T-cell (primary cell): ENCODE measurements around the gene GALNT11. TPM values are rescaled to one million over a fixed set of nuclear protein-coding genes. Genes with fewer than 3 reads are reported as not detected.

Source experiments
- ATAC-seq, 4 experiments: fragments of 200-7000 bp in 3 of 4; fragments of 150-1000 bp in 1 of 4; cut with Tn5 transposase; replicated peaks in 1 of 4; 1 replicate in 3 of 4; 2 replicates in 1 of 4; pipeline ENCODE4 v1.10.0; 2021; ENCODE audit warnings: moderate library complexity in 3 of 4, mild to moderate bottlenecking in 2 of 4, moderate number of reproducible peaks in 1 of 4
- CTCF ChIA-PET, 2 donors: fragments of 300-600 bp; sonication (Branson Sonifier 250); formaldehyde crosslinking; loops; one replicate each; lab custom pipeline; 2022; ENCODE audit warnings: antibody characterized with exemption in 2 of 2; lab: Charles Lee
- POLR2A ChIA-PET, 2 donors: fragments of 300-600 bp; sonication (Branson Sonifier 250); formaldehyde crosslinking; loops; one replicate each; lab custom pipeline; 2022; ENCODE audit warnings: antibody characterized with exemption in 2 of 2; lab: Charles Lee
- DNase-seq, 35 experiments: peaks; one replicate each; pipeline versions ENCODE4 v3.0.0 to v3.0.0-alpha.2; 2013 to 2023
- H3K27ac ChIP-seq: one replicate; pipeline ENCODE4 v1.5.1; 2013; ENCODE audit warnings: low read length
- H3K27me3 ChIP-seq, 2 experiments: replicated peaks in 1 of 2; 1 replicate in 1 of 2; 2 replicates in 1 of 2; pipeline versions ENCODE4 v1.6.1 to v1.7.0; 2013; ENCODE audit warnings: low read length in 1 of 2, mixed read lengths in 1 of 2; ENCODE audit not compliant: control insufficient read depth in 2 of 2, insufficient read depth in 2 of 2; ENCODE audit errors: extremely low read depth in 1 of 2
- H3K36me3 ChIP-seq, 2 donors: 1 replicate in 1 of 2; 2 replicates in 1 of 2; pipeline versions ENCODE4 v1.6.1 to v1.7.0; 2013; ENCODE audit warnings: low read length in 1 of 2; ENCODE audit not compliant: control insufficient read depth in 2 of 2, insufficient read depth in 1 of 2; ENCODE audit errors: extremely low read depth in 1 of 2
- H3K4me1 ChIP-seq, 2 experiments: 1 replicate in 1 of 2; 2 replicates in 1 of 2; pipeline versions ENCODE4 v1.6.1 to v1.7.0; 2013; ENCODE audit warnings: low read length in 2 of 2, mixed read lengths in 1 of 2; ENCODE audit not compliant: insufficient read depth in 2 of 2, control insufficient read depth in 1 of 2; ENCODE audit errors: extremely low read depth in 1 of 2
- H3K4me3 ChIP-seq, 2 donors: 1 replicate in 1 of 2; 2 replicates in 1 of 2; pipeline versions ENCODE4 v1.5.1 to v1.7.0; 2013; ENCODE audit warnings: mild to moderate bottlenecking in 2 of 2, low read length in 1 of 2, moderate library complexity in 1 of 2; ENCODE audit not compliant: control insufficient read depth in 1 of 2; ENCODE audit errors: extremely low read depth in 1 of 2
- H3K9me3 ChIP-seq: 2 replicates; pipeline ENCODE4 v1.7.0; 2013
- H3K27ac Mint-ChIP-seq, 2 donors: one replicate each; pipeline ENCODE4 v1.8.0; 2020 to 2021; ENCODE audit warnings: mild to moderate bottlenecking in 2 of 2, mixed read lengths in 2 of 2
- H3K27me3 Mint-ChIP-seq, 2 donors: one replicate each; pipeline ENCODE4 v1.8.0; 2021 to 2022; ENCODE audit warnings: mixed read lengths in 2 of 2
- H3K36me3 Mint-ChIP-seq: one replicate; pipeline ENCODE4 v1.8.0; 2021; ENCODE audit warnings: mixed read lengths
- H3K4me1 Mint-ChIP-seq, 3 donors: one replicate each; pipeline ENCODE4 v1.8.0; 2020 to 2022; ENCODE audit warnings: mixed read lengths in 3 of 3, mild to moderate bottlenecking in 1 of 3
- H3K4me3 Mint-ChIP-seq, 3 donors: one replicate each; pipeline ENCODE4 v1.8.0; 2020 to 2022; ENCODE audit warnings: mild to moderate bottlenecking in 3 of 3, mixed read lengths in 3 of 3, moderate library complexity in 3 of 3
- H3K9me3 Mint-ChIP-seq, 3 donors: one replicate each; pipeline ENCODE4 v1.8.0; 2020 to 2022; ENCODE audit warnings: mixed read lengths in 3 of 3
- WGBS: methylation state at CpG from one replicate; pipeline ENCODE4 v1.1.5; 2013; ENCODE audit warnings: missing lambda C conversion rate; ENCODE audit not compliant: insufficient coverage; 5-methylcytosine and 5-hydroxymethylcytosine counted together
- total RNA-seq, 35 experiments: library from RNA in 6 of 35; stranded (reverse) in 6 of 35; fragments of 120-200 nt in 1 of 35; gene quantifications; one replicate each; pipeline versions ENCODE4 v1.2.1 to v1.2.4 and lab custom pipeline; 2013 to 2026

The GALNT11 gene
- total RNA-seq, 5 donors from 2014 or later (not counting 1 experiment from before 2014, with no cell fraction given): 20.4 to 28.2 (median 24.0) TPM

DNA sequence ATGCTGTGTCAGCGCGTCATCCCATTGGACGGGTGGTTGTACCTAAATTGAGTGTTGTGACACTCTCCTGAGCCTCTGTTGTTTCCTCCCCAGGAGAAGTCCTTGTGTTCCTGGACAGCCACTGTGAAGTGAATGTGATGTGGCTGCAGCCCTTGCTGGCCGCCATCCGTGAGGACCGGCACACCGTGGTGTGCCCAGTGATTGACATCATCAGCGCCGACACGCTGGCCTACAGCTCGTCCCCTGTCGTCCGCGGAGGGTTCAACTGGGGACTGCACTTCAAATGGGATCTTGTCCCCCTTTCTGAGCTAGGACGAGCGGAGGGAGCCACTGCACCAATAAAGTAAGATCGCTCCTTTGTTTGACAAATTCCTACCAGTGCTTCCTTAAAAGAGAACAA lies 82.5 kb downstream of the GALNT11 start:
- Mint-ChIP-seq H3K9me3 (no peaks in the 10 kb centered on the region), H3K4me1 (peaks cover 5 to 7% (median 6%) of the 10 kb centered on the region in 3 donors), H3K27ac (no peak overlapping the region), H3K36me3 (peaks cover 43% of the 10 kb centered on the region), H3K4me3 (no peak overlapping the region), H3K27me3 (no peaks in the 10 kb centered on the region)
- DNase-seq (no peak), ATAC-seq (no peak)
- no peaks in the 10 kb centered on the region for H3K27me3 ChIP-seq
- no peak overlapping the region for H3K27ac ChIP-seq
- H3K36me3 ChIP-seq: peaks cover 13 to 40% of the 10 kb centered on the region in 2 donors
- WGBS: 95% methylated on average over 10 of the region's 17 CpGs
- H3K4me1 ChIP-seq: peaks cover 0 to 2% of the 10 kb centered on the region in 2 experiments
- H3K9me3 ChIP-seq: no peaks in the 10 kb centered on the region
- CTCF ChIA-PET: no interaction called here
- no peak overlapping the region for H3K4me3 ChIP-seq
- POLR2A ChIA-PET: interaction anchor here in 1 of 2 donors (0.5 kb wide), 1 partner anchor 51 kb away, joined by 6 read pairs; no protein-coding TSS in a partner anchor

- Mint-ChIP-seq H3K4me3 (no peak overlapping the region), H3K4me1 (peaks cover 5 to 7% (median 6%) of the 10 kb centered on the region in 3 donors), H3K36me3 (peaks cover 46% of the 10 kb centered on the region), H3K27me3 (no peaks in the 10 kb centered on the region), H3K9me3 (no peaks in the 10 kb centered on the region), H3K27ac (no peak overlapping the region)
- Histone ChIP-seq H3K27me3 (no peaks in the 10 kb centered on the region), H3K4me3 (no peak overlapping the region), H3K9me3 (no peaks in the 10 kb centered on the region), H3K36me3 (peaks cover 13 to 39% of the 10 kb centered on the region in 2 donors), H3K27ac (no peak overlapping the region), H3K4me1 (peaks cover 0 to 2% of the 10 kb centered on the region in 2 experiments)
- ATAC-seq (no peak), DNase-seq (no peak)
- ChIA-PET CTCF (interaction anchor here in 1 of 2 donors (0.6 kb wide), 1 partner anchor 1409 kb away, joined by 6 read pairs; no protein-coding TSS in a partner anchor), POLR2A (interaction anchor here in 1 of 2 donors (0.5 kb wide), 1 partner anchor 52 kb away, joined by 6 read pairs; no protein-coding TSS in a partner anchor)
- 100% methylated on average over 1 of the region's 7 CpGs for WGBS
Measured at GRCh38 chr7:152108359-152108758, 82.9 kb downstream of the GALNT11 start.

DNA sequence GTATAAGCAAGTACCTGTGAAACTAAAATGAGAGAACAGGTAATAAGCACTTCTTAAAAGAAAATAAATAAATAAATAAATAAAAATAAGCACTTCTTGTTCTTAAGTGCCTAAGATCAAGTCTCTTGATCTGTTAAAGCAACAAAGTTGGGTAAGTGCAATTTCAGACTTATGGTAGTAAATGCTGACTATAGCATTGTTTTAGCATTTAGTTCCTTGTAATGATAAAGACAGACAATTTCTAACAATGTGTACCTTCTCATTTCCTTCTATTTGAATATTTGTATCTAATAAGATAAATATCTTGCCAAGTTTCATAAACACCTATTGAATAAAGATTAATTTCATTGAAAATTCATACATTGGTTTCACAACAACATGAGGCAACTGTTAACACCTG lies 87.4 kb downstream of the GALNT11 start:
- DNase-seq (no peak), ATAC-seq (no peak)
- H3K27ac Mint-ChIP-seq: no peak overlapping the region
- H3K27me3 Mint-ChIP-seq: no peaks in the 10 kb centered on the region
- Histone ChIP-seq H3K9me3 (no peaks in the 10 kb centered on the region), H3K36me3 (peaks cover 5 to 44% of the 10 kb centered on the region in 2 donors), H3K27me3 (no peaks in the 10 kb centered on the region), H3K27ac (no peak overlapping the region), H3K4me3 (no peak overlapping the region), H3K4me1 (peaks cover 0 to 2% of the 10 kb centered on the region in 2 experiments)
- H3K36me3 Mint-ChIP-seq: peaks cover 42% of the 10 kb centered on the region
- peaks cover 5 to 7% (median 6%) of the 10 kb centered on the region in 3 donors for H3K4me1 Mint-ChIP-seq
- POLR2A ChIA-PET: no interaction called here
- no peaks in the 10 kb centered on the region for H3K9me3 Mint-ChIP-seq
- CTCF ChIA-PET: interaction anchor here in 1 of 2 donors (0.7 kb wide), 1 partner anchor 102 kb away, joined by 3 read pairs; no protein-coding TSS in a partner anchor
- no peak overlapping the region for H3K4me3 Mint-ChIP-seq

DNA sequence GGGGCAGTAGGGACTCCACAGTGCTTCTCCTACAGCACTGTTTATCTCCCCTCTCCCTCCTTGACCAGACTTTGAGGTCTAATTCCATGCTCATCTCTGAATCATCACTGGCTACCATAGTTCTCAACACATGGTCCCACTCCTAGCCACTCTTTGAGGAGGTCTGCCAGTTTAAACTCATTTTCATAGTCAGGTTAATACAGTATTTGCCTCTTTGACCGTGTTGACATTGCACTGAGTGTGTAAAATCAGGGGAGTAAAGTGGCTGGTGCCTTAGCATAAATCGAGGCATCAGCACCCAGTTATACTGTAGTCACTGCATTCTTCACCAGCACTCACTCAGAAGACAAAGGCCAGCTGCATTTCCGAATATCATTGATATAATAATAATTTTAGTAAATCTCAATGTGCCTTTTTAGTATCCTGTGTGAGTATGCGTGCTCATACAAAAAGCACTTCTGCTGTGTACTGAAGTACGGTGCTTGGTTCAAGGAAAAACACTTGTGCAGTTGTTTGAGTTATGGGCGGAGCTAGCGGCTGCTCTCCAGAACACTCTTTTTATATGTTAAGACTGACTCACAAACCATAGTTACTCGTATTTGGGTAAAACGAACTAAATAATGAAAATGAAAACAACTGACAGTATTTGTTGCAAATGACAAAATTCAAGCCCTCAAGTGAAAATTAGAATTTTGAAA lies 89.7 kb downstream of the GALNT11 start:
- H3K36me3 Mint-ChIP-seq: peaks cover 51% of the 10 kb centered on the region
- H3K9me3 Mint-ChIP-seq: no peaks in the 10 kb centered on the region
- Histone ChIP-seq H3K4me1 (no peaks in the 10 kb centered on the region), H3K27me3 (no peaks in the 10 kb centered on the region), H3K9me3 (no peaks in the 10 kb centered on the region), H3K27ac (no peak overlapping the region), H3K36me3 (peaks cover 3 to 59% of the 10 kb centered on the region in 2 donors), H3K4me3 (no peak overlapping the region)
- no peak for DNase-seq
- ATAC-seq: no peak
- WGBS: 92% methylated on average over 2 of the region's 9 CpGs
- H3K4me1 Mint-ChIP-seq: no peaks in the 10 kb centered on the region
- POLR2A ChIA-PET: no interaction called here
- H3K4me3 Mint-ChIP-seq: no peak overlapping the region
- H3K27me3 Mint-ChIP-seq: no peaks in the 10 kb centered on the region
- CTCF ChIA-PET: interaction anchor here in 1 of 2 donors (0.8 kb wide), 1 partner anchor 35 kb away, joined by 3 read pairs; no protein-coding TSS in a partner anchor
- no peak overlapping the region for H3K27ac Mint-ChIP-seq

DNA sequence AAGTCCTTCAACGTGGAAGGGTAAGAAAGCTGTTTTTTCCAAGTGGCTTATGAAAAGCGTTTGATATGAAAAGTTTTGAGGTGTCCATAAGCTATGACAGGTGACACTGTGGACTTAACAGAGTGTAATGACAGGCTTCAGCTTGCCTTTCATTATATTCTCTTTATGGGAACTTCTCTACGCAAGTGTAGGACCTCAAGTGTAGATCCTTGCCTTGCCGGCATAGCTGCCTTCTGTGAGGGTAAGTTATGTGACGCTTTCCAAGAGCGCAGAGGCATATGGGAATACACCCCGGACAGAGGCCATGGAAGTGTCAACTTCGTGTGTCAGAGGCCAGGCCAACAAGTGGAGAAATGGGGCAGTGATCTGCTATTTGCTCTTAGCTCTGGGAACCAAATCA lies 91.9 kb downstream of the GALNT11 start:
- no peak overlapping the region for H3K27ac ChIP-seq
- H3K4me1 Mint-ChIP-seq: peaks cover 8 to 11% (median 11%) of the 10 kb centered on the region in 3 donors
- no peaks in the 10 kb centered on the region for H3K9me3 ChIP-seq
- DNase-seq: no peak
- H3K27me3 ChIP-seq: no peaks in the 10 kb centered on the region
- no peak overlapping the region for H3K4me3 ChIP-seq
- peaks cover 60% of the 10 kb centered on the region for H3K36me3 Mint-ChIP-seq
- no peaks in the 10 kb centered on the region for H3K27me3 Mint-ChIP-seq
- WGBS: 90% methylated on average over 7 of the region's 8 CpGs
- H3K36me3 ChIP-seq: peaks cover 9 to 69% of the 10 kb centered on the region in 2 donors
- ChIA-PET CTCF (interaction anchor here in 1 of 2 donors (0.6 kb wide), 1 partner anchor 39 kb away, joined by 3 read pairs; no protein-coding TSS in a partner anchor), POLR2A (interaction anchor here in 1 of 2 donors (0.7 kb wide), 1 partner anchor 38 kb away, joined by 3 read pairs; no protein-coding TSS in a partner anchor)
- H3K9me3 Mint-ChIP-seq: no peaks in the 10 kb centered on the region
- no peak for ATAC-seq
- H3K4me1 ChIP-seq: peaks cover 0 to 3% of the 10 kb centered on the region in 2 experiments
- H3K4me3 Mint-ChIP-seq: no peak overlapping the region
- no peak overlapping the region for H3K27ac Mint-ChIP-seq

- Mint-ChIP-seq H3K36me3 (peaks cover 70% of the 10 kb centered on the region), H3K27me3 (no peaks in the 10 kb centered on the region)
- 100% methylated on average over 1 of the region's 6 CpGs for WGBS
Measured at GRCh38 chr7:152120210-152120609, 94.7 kb downstream of the GALNT11 start.

More at GRCh38 chr7:152120210-152120609, 94.7 kb downstream of the GALNT11 start:
- no peak overlapping the region for H3K4me3 Mint-ChIP-seq
- Histone ChIP-seq H3K9me3 (no peaks in the 10 kb centered on the region), H3K4me1 (peaks cover 0 to 4% of the 10 kb centered on the region in 2 experiments), H3K4me3 (no peak overlapping the region), H3K27ac (no peak overlapping the region), H3K27me3 (no peaks in the 10 kb centered on the region), H3K36me3 (peaks cover 9 to 74% of the 10 kb centered on the region in 2 donors)
- peaks cover 15 to 24% (median 19%) of the 10 kb centered on the region in 3 donors for H3K4me1 Mint-ChIP-seq
- H3K27ac Mint-ChIP-seq: no peak overlapping the region
- peaks cover 10 to 11% (median 11%) of the 10 kb centered on the region in 3 donors for H3K9me3 Mint-ChIP-seq
- ATAC-seq (no peak), DNase-seq (no peak)
- POLR2A ChIA-PET: no interaction called here
- CTCF ChIA-PET: interaction anchor here in 1 of 2 donors (0.6 kb wide), 1 partner anchor 29 kb away, joined by 3 read pairs; no protein-coding TSS in a partner anchor
